ENCODE data around the gene SULT1A1.
"Not testable (repeated sequence)": the region's sequence is repeated elsewhere in the genome, so short reads cannot be mapped to it uniquely, and the experiment has no call there.

Gene SULT1A1

DNA sequence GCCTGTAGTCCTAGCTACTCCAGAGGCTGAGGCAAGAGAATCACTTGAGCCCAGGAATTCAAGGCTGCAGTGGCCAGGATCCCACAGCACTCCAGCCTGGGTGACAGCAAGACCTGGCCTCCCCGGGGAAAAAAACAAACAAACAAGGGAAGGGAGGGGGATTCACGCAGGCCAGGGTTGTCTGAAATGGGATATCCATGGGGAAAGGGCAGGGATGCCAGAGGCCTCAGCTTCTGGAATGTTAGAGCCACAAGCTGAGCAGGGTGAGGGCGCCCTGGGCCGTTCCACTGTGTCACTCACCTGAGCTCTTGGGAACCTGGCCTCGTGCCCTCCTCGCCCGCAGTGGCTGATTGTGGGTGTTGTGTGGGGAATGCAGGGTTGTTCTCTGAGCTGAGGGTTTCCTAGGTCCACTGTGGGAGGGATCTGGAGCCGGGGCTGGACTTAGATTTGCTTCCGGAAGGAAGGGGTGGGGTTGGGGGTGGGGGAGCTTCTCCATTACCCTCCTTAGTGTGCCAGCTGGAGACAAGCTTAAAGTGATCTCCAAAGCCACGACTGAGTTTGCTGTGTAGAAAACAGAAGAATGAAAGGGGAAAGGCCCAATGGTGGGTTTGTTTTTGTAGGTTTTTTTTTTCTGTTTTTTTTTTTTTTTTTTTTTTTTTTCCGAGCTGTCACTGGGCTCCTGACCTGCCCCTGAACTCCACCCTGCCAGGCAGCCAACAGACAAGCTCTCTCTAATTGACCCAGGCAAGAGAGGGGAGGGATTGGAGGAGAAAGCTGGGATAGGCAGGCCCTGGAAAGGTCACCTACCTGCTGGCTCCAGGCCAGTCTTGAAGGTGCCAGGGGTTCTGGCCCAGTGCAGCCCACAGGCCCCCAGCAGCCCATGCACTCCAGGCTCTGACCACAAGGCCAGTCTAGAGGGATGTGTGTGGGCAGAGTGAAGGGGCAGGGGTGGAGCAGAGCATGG, at the start of gene SULT1A1:
Gene SULT1A1 (minus strand): TSS at position 414 of the 964 bp plus-strand sequence. CDS start 1,189 bp downstream, outside the sequence.
- DNase-seq (ENCODE audit: low read depth), result no peak

GRCh38 chr16:28639959-28640358, 30.1 kb upstream of the SULT1A1 start:
- DNase-seq (ENCODE audit: low read depth), result not testable (repeated sequence)

- not testable (repeated sequence) for DNase-seq (ENCODE audit: low read depth)
Observed at GRCh38 chr16:28638359-28638758, 28.5 kb upstream of the SULT1A1 start.

- not testable (repeated sequence) for DNase-seq (ENCODE audit: low read depth)
Observed at GRCh38 chr16:28637765-28638164, 27.9 kb upstream of the SULT1A1 start, which contains the start of gene NPIPB8. Gene NPIPB8 (plus strand): TSS chr16:28638065. CDS start chr16:28638361, 296 bp downstream.

DNA sequence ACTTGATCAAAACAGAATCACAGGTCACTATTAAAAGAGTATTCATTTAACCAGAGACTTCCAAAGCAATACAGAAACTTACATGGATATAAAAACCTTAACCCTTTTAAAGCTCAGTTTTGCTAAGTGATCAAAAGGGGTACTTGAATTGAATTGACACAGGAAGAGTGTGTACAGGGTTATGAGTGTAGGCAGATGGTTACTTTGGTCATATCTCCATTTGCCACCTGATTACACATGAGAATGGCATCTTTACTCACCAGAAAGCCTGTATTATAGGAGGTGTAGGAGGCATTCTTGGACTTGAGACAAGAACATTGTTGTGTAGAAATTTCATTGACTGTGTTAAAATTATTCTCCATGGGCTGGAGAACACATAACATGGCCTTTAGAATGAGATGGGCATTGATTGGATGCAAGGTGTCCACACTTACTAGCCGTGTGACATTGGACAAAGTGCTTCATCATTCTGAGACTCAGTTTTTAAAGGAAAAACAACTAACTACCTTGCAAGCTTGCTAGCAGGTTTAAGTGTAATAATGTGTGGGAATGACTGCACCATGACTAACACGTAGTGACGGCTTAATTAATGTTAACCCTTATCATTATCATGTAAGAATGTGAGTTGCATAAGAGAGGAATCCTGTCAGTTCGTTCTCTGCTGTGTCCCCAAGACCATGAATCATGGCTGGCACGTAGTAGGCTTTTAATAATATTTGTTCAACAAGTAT, 26.4 kb upstream of the SULT1A1 start:
- not testable (repeated sequence) for DNase-seq (ENCODE audit: low read depth)

DNA sequence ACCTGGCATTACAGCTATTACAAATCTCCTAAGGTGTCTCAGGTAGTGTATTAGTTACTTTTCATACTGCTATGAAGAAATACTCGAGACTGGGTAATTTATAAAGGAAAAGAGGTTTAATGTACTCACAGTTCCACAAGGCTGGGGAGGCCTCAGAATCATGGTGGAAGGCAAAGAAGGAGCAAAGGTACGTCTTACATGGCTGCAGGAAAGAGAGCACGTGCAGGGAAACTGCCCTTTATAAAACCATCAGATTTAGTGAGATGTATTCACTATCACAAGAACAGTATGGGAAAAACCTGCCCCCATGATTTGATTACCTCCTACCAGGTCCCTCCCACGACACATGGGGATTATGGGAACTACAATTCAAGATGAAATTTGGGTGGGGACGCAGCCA, 21.1 kb upstream of the SULT1A1 start:
- DNase-seq (ENCODE audit: low read depth), result not testable (repeated sequence)

- DNase-seq (ENCODE audit: low read depth), result peak; percentile 34
Observed at GRCh38 chr16:28623172-28623711, 13.4 kb upstream of the SULT1A1 start.

GRCh38 chr16:28622532-28623171, 12.8 kb upstream of the SULT1A1 start:
- DNase-seq (ENCODE audit: low read depth), result not testable (repeated sequence)

- no peak for DNase-seq (ENCODE audit: low read depth)
Observed at GRCh38 chr16:28621481-28622155, 11.8 kb upstream of the SULT1A1 start.

GRCh38 chr16:28620316-28620715, 10.5 kb upstream of the SULT1A1 start:
- DNase-seq (ENCODE audit: low read depth), result not testable (repeated sequence)

DNA sequence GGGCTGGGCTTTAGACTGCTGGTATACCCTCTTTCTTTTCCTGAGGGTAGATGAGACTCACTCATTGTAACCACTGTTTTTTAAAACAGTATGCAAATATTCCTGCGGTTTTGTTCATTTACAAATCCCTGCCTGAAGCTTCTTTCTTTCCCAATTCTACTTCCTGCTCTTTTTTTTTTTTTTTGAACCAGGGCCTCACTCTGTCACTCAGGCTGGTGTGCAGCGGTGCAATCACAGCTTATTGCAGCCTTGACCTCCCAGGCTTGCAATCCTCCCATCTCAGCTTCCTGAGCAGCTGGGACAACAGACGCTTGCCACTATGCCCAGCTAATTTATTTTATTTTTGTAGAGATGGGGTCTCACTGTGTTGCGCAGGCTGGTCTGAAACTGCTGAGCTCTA, 8.0 kb upstream of the SULT1A1 start:
- no peak for DNase-seq (ENCODE audit: low read depth)

DNA sequence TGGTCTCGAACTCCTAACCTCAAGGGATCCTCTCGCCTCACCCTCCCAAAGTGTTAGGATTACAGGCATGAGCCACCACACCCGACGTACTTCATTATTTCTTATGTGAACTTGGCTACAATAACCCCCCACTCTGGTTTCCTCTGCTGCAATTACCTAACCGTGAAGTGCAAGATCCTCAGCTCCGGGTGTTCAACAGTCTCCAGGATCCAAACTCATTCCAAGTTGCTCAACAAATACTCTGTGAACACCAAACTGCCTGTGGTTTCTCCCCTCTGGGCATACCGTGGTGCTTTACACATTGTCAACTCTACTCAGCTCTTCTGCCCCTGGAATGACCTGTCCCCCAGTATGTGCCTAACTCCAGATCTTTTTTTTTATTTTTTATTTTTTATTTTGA, 6.8 kb upstream of the SULT1A1 start:
- DNase-seq (ENCODE audit: low read depth), result no peak

DNA sequence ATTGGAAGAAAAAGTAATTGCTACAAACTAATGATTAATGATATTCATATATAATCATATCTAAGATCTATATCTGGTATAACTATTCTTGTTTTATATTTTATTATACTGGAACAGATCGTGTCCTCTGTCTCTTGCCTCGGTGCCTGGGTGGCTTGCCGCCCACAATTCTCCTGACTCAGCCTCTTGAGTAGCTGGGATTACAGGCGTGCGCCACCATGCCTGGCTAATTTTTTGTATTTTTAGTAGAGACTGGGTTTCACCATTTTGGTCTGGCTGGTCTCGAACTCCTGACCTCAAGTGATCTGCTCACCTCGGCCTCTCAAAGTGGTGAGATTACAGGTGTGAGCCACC, 6.4 kb upstream of the SULT1A1 start:
- not testable (repeated sequence) for DNase-seq (ENCODE audit: low read depth)

DNA sequence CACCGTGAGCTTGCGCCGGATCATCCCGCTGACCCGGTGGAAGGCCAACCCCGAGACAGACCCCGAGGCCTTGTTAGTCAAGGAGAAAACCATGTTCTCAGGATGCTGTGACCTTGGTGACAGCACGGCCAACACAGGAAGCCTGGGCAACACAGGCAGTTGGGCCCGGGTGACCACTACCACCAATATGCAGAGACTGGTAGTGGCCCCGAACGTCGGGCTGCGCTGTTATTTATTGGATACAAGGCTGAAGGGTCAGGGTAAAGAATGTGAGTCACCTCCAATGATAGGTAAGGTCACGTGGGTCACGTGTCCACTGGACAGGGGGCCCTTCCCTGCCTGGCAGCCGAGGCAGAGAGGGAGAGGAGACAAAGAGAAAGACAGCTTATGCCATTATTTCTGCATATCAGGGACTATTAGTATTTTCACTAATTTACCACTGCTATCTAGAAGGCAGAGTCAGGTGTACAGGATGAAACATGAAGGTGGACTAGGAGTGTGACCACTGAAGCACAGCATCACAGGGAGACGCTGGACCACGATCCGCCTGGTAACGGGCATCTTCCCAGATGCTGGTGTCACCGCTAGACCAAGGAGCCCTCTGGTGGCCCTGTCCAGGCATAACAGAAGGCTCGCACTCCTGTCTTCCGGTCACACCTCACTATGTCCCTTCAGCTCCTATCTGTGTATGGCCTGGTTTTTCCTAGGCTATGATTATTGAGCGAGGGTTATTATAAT, 5.8 kb upstream of the SULT1A1 start:
- not testable (repeated sequence) for DNase-seq (ENCODE audit: low read depth)

GRCh38 chr16:28614561-28614960, 4.7 kb upstream of the SULT1A1 start:
- DNase-seq (ENCODE audit: low read depth), result not testable (repeated sequence)

DNA sequence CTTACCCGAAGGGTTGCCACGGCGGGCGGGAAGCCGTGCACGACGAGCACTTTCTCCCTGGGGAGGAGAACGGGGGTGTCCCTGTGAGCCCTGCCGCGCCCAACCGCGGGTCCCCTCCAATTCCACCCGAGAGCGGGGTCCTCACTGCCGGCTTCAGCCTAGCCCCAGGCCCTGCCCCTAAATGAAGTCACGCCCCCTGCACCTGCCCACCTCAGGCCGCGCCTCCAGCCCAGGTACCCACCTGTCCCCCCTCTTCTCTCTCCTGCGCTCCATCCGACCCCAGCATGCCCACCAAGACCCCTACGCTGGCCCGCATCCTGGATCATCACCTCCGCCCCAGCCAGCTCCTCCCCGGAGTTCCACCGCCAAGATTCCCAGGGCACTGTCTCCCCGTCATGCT, 4.1 kb upstream of the SULT1A1 start:
- not testable (repeated sequence) for DNase-seq (ENCODE audit: low read depth)

DNA sequence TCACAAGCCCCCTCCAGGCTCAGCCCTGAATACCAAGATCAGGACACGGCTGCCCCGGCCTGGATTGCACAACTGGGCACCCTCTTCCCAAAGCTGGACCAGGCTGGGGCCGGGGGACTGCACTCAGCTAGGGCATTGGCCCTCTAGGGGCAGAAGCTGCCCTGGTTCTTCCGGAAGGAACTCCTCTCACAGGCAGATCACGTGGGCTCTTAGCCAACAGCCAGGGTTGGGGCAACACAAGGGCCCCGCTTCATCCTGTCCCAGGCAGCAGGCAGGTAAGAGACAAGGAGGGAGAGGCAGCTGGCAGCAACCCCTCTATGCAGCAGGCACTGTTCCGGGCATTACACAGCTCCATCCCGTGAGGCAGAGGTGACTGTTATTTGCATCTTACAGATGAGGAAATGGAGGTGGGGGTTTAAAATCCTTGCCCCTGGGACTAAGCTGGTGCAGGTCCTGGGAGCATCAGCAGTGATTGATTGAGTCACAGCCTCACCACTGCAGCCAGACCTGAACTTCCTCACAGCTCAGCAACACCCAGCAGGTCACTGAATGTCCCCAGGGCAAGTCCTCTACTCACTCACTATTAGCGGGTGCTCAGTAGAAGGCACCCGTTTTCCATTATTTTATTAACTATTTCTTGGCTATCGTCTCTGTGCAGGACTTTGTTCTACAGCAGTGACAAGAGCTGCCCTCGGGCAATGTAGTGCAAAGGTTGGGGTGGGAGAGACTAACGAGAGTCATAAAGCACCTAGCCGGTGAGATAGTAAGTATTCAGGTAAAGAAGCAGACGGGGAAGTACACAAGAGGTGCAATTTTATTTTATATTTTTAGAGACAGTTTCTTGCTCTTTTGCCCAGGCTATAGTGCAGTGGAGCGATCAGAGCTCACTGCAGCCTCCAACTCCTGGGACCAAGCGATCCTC, 2.8 kb upstream of the SULT1A1 start:
- DNase-seq (ENCODE audit: low read depth), result not testable (repeated sequence)

DNA sequence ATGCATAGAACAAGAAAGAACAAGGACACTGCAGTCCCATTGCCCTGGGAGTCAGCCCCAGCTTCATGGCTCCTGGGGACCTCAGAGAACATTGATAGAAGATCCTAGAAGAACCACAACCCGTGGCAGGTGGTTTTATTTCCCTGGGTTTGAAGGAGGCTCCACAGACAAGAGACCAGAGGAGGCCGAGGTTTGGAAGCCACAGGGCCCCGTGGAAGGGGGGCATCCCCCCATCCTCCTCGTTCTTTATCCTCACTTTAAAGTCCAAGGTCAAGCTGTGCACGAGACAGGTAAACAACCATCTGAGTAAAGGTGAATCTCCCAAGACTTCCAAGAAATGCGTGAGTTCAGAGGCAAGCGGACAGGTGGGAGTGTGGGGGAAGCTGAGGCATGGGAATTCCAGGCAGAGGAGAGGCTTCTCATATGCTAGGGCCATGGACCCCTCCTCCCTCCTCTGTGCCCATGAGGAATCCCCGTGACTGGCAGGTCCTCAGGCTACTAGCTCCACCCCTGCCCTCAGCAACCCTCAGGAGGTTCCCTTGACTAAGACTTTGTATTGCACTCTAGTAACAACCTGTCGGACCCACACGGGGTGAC, 849 bp upstream of the SULT1A1 start:
- no peak for DNase-seq (ENCODE audit: low read depth)

All from stimulated activated CD8-positive, alpha-beta memory T cell treated with anti-CD3 and anti-CD28 coated beads, Interleukin-12 subunit alpha, Interleukin-12 subunit beta, amount 100 ng/mL, for 4 hours (primary cell).